ENCODE results near the gene AFMID. TPM values are rescaled to one million over a fixed set of nuclear protein-coding genes. Genes with fewer than 3 reads are reported as not detected.

AFMID gene
- polyA plus RNA-seq, 3 donors, result 7.1 to 45.7 (median 14.2) TPM

DNA sequence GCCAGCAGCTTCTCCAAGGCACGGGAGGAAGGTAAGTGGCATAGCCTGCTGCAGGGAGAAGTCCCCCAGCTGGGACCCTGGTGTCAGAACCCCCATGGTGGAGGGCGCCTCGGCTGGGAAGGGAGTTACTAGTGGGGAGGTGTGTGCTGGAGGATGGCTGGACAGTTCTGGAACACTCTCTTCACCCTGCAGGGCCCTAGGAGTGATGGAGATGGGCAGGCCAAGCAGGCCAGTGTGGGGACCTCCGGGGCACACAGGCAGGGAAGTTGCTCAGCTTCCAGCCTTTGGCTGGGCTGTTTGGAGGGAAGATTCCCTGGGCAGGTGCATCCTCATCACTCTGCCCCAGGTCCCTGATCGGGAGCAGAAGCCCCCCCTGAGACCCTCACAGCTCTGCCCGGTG, 40.3 kb upstream of the AFMID start:
- no peak overlapping the region for H3K4me3 ChIP-seq (replicated peaks in 1 of 3; ENCODE audit: low read depth in 2 of 3, low read length in 3 of 3)
- peaks cover 51 to 59% of the 10 kb centered on the region in 2 donors for H3K4me1 ChIP-seq (ENCODE audit: control insufficient read depth in 1 of 2, insufficient read depth in 2 of 2, low read length in 2 of 2)
- no peaks in the 10 kb centered on the region for H3K27me3 ChIP-seq (ENCODE audit: control insufficient read depth in 2 of 2, insufficient read depth in 2 of 2, low read length in 2 of 2)
- no peak overlapping the region for H3K4me3 Mint-ChIP-seq
- H3K27me3 Mint-ChIP-seq (ENCODE audit: low read depth in 3 of 3), result no peaks in the 10 kb centered on the region
- no peak for DNase-seq
- H3K36me3 ChIP-seq (replicated peaks in 1 of 2; ENCODE audit: control insufficient read depth in 1 of 2, insufficient read depth in 2 of 2, low read length in 2 of 2), result peaks cover 8 to 11% of the 10 kb centered on the region in 2 donors
- peaks cover 7 to 14% of the 10 kb centered on the region in 2 donors for H3K36me3 Mint-ChIP-seq
- no peak overlapping the region for H2AFZ ChIP-seq (ENCODE audit: insufficient read depth, low read depth, low read length, poor library complexity, severe bottlenecking)
- TF ChIP-seq, protein P1, sequence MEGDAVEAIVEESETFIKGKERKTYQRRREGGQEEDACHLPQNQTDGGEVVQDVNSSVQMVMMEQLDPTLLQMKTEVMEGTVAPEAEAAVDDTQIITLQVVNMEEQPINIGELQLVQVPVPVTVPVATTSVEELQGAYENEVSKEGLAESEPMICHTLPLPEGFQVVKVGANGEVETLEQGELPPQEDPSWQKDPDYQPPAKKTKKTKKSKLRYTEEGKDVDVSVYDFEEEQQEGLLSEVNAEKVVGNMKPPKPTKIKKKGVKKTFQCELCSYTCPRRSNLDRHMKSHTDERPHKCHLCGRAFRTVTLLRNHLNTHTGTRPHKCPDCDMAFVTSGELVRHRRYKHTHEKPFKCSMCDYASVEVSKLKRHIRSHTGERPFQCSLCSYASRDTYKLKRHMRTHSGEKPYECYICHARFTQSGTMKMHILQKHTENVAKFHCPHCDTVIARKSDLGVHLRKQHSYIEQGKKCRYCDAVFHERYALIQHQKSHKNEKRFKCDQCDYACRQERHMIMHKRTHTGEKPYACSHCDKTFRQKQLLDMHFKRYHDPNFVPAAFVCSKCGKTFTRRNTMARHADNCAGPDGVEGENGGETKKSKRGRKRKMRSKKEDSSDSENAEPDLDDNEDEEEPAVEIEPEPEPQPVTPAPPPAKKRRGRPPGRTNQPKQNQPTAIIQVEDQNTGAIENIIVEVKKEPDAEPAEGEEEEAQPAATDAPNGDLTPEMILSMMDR (IDR thresholded peaks at IDR 0.05), result no peak
- peak overlapping the region in 1 of 2 donors; percentile 2 for H3K27ac ChIP-seq (ENCODE audit: low read depth in 1 of 2, low read length in 2 of 2)
- 75% methylated on average over 2 of the region's 6 CpGs for WGBS (ENCODE audit: insufficient coverage)
- intact Hi-C loops (cut with micrococcal nuclease), result no loop called here
- H3K4me1 Mint-ChIP-seq, result peaks cover 49% of the 10 kb centered on the region
- no peaks in the 10 kb centered on the region for H3K9me3 Mint-ChIP-seq
- no peak overlapping the region for H3K4me2 ChIP-seq (replicated peaks; ENCODE audit: extremely low read depth, low read length, poor library complexity, severe bottlenecking)
- H3K9ac ChIP-seq (ENCODE audit: insufficient read depth, low read length, poor library complexity, severe bottlenecking), result no peak overlapping the region
- peaks cover 8% of the 10 kb centered on the region for H4K20me1 ChIP-seq (ENCODE audit: insufficient read depth, low read length)
- no peak overlapping the region for H3K27ac Mint-ChIP-seq
- H3K9me3 ChIP-seq (replicated peaks in 1 of 2; ENCODE audit: control insufficient read depth in 1 of 2, insufficient read depth in 1 of 2, low read length in 2 of 2), result no peaks in the 10 kb centered on the region
- H3K79me2 ChIP-seq (ENCODE audit: insufficient read depth, low read length), result peaks cover 3% of the 10 kb centered on the region

DNA sequence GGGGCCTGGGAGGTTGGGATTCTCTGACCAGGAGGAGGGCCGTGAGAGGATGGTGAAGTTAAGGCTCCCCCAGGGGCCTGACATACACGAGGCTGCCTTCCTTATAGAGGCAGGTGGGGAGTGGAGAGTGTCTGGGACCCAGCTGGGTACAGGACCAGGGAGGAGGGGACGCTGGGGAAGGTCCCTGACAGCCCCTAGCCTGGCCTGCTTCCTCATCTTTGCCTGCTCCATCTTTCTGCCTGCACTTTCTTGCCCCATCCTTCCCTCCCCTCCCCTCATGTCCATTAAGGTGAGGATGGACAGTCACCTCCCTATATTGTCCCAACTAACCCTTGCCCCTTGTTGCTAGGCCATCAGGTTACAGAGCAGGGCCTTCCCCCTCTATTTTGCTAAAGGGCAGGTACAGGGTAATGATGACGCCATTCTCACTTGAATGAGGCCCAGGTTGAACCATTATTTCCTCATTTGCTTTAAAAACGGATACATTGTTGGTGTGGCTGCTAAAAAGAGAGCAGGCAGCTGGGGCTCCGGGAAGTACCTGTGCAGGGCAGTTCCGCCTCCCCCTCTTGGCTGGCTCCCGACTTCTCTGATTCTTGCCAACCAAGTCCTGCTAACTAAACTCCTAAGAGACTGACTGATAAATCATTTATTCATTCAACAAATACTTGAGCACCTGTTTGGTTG, 39.7 kb upstream of the AFMID start:
- TF ChIP-seq, protein P1 (IDR thresholded peaks at IDR 0.05), result no peak
- Histone ChIP-seq H2AFZ (ENCODE audit: insufficient read depth, low read depth, low read length, poor library complexity, severe bottlenecking) (no peak overlapping the region), H3K27ac (ENCODE audit: low read depth in 1 of 2, low read length in 2 of 2) (peak overlapping the region in 1 of 2 donors; percentile 2), H3K36me3 (replicated peaks in 1 of 2; ENCODE audit: control insufficient read depth in 1 of 2, insufficient read depth in 2 of 2, low read length in 2 of 2) (peaks cover 2 to 5% of the 10 kb centered on the region in 2 donors), H3K9ac (ENCODE audit: insufficient read depth, low read length, poor library complexity, severe bottlenecking) (no peak overlapping the region), H3K4me2 (replicated peaks; ENCODE audit: extremely low read depth, low read length, poor library complexity, severe bottlenecking) (no peak overlapping the region), H3K9me3 (replicated peaks in 1 of 2; ENCODE audit: control insufficient read depth in 1 of 2, insufficient read depth in 1 of 2, low read length in 2 of 2) (no peaks in the 10 kb centered on the region), H3K27me3 (ENCODE audit: control insufficient read depth in 2 of 2, insufficient read depth in 2 of 2, low read length in 2 of 2) (no peaks in the 10 kb centered on the region), H4K20me1 (ENCODE audit: insufficient read depth, low read length) (peaks cover 2% of the 10 kb centered on the region), H3K79me2 (ENCODE audit: insufficient read depth, low read length) (no peaks in the 10 kb centered on the region), H3K4me3 (replicated peaks in 1 of 3; ENCODE audit: low read depth in 2 of 3, low read length in 3 of 3) (no peak overlapping the region), H3K4me1 (ENCODE audit: control insufficient read depth in 1 of 2, insufficient read depth in 2 of 2, low read length in 2 of 2) (peaks cover 45 to 54% of the 10 kb centered on the region in 2 donors)
- intact Hi-C loops (cut with micrococcal nuclease), result no loop called here
- Mint-ChIP-seq H3K36me3 (peaks cover 3 to 8% of the 10 kb centered on the region in 2 donors), H3K27me3 (ENCODE audit: low read depth in 3 of 3) (no peaks in the 10 kb centered on the region), H3K9me3 (no peaks in the 10 kb centered on the region), H3K4me1 (peaks cover 46% of the 10 kb centered on the region), H3K4me3 (no peak overlapping the region), H3K27ac (peak overlapping the region in 2 of 7 donors; percentile 42 to 49)
- DNase-seq, result peak in 1 of 3 donors; percentile 41
- 14% methylated on average over 5 of the region's 8 CpGs for WGBS (ENCODE audit: insufficient coverage)
